ENCODE results near the gene NOC3L.
"Not testable (repeated sequence)": the region's sequence is repeated elsewhere in the genome, so short reads cannot be mapped to it uniquely, and the experiment has no call there.

The NOC3L gene, protein sequence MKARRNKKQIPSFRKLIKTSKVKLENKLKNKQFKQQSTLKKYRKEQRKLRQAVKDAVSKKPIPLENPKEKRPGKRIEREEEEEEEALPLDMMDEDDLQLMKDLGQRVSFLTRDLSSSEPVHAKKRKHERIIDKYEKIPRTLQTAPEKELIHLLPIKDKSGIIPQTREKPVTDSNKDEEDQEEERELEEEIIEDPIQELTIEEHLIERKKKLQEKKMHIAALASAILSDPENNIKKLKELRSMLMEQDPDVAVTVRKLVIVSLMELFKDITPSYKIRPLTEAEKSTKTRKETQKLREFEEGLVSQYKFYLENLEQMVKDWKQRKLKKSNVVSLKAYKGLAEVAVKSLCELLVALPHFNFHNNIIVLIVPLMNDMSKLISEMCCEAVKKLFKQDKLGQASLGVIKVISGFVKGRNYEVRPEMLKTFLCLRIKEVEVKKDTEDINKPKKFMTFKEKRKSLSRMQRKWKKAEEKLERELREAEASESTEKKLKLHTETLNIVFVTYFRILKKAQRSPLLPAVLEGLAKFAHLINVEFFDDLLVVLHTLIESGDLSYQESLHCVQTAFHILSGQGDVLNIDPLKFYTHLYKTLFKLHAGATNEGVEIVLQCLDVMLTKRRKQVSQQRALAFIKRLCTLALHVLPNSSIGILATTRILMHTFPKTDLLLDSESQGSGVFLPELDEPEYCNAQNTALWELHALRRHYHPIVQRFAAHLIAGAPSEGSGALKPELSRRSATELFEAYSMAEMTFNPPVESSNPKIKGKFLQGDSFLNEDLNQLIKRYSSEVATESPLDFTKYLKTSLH

DNA sequence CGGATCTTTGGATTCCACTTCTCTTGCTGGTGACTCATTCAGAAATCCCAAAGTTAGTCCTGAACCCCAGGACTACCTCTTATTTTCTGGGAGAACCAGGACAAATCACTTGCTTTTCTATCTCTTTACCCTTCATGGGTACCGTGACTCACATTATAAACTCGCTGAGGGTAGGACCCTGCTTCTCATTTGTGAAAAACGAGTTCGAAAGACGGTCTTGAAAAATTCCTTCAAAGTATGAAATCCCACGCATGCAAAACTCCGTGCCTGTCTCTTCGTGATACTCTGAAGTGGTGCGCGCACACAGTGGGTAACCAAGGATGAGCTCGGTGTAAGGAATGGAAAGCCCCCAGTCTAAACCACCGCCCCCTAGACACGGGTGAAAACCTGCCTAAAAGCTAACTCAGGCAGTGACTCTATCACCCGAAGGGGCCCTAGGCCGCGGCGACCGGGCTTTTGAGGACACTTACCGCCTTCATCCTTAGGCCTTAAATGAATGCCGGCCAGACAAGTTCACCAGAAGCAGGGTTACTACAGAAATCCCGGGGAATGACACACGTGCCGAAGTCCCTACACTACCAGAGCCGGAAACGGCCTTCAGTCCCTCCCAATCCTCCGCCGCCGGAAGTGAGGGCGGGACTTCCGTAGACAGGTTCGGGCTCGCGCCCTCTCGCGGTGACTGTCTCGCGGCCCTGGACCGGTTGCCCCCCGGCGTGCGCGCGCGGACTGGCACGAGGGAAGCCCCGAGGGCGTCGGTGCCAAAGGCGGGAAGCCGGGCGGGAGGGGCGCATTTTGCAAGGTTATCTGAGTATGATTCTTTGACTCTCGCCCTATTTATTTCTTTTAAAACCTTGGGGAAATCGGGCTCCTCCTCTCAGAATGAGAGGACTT is at the start of gene NOC3L:
NOC3L (minus strand) TSS at position 580 of the 891 bp plus-strand sequence; CDS start at position 479, 101 bp downstream.
- peak; percentile 93 for DNase-seq

DNA sequence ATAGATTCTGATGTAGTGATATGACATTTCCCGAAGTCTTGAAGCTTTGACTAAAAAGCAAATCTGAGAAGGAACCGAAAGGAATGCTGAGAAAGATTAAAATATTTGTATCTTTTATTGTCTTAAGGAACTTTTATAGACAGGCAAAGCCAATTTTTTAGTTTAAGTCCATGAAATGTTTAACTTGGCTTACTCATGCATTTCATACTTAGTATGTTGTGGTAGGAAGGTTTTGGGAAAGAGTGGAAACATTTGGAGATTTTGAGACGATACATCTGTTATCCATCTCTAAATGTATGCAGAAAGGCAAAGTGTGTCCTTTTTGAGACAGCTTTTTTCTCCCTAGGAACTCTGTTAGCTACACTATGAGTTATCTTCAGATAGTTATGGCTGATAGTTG is 49.7 kb upstream of the NOC3L start:
- no peak for DNase-seq

DNA sequence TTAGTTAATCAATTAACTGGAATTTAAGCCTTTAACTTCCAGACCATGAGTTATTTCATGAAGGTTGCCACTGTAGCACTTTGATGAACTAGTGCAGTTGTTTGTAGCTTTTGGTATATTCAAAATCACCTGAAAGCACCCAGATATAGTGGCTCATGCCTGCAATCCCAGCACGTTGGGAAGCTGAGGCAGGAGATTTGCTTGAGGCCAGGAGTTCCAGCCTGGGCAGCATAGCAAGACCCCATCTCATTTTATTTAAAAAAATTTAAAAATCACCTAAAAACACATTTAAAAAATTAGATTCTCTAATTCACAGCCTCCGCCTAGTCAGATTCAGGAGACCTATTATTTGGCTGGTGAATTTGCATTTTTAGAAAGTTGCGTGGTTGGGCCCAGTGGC is 48.6 kb upstream of the NOC3L start:
- DNase-seq, result no peak

DNA sequence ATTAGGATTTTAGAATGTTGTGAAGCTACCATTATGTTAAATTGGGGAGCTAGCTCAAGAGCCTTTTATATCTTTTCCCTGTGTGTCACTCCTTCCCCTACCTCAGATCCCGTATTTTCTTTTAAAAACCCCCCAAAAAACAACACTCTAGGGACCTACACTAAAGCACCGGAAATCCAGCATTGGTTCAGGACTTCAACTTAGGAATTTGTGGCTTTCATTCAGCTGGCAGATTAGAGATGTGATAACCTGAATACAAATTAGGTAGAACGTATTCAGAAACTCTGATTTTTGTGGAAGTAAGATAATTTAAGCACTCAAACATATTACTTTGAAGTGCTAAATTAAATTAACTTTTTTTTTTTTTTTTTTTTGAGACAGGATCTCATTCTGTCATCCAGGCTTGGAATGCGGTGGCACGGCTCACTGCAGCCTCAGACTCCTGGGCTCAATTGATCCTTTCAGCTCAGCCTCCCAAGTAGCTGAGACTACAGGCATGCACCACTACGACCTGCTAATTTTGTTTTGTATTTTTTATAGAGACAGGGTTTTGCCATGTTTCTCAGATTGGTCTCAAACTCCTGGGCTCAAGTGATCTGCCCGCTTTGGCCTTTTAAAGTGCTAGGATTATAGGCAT is 46.4 kb upstream of the NOC3L start:
- no peak for DNase-seq

DNA sequence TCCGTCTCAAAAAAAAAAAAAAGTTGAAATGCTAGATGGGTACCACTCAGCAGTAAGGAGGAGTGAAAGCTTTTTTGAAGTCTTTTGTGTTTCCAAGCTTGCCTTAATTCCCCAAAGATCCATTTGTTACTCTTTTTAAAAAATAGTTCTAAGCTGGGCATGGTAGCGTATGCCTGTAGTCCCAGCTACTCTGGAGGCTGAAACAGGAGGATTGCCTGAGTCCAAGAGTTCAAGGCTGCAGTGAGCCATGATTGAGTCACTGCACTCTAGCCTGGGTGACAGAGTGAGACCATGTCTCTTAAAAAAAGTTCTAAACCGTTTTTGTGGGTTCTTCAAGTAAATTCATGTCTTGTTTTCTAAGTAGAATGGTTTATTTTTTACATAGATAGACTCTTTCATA is 44.9 kb upstream of the NOC3L start:
- DNase-seq, result no peak

DNA sequence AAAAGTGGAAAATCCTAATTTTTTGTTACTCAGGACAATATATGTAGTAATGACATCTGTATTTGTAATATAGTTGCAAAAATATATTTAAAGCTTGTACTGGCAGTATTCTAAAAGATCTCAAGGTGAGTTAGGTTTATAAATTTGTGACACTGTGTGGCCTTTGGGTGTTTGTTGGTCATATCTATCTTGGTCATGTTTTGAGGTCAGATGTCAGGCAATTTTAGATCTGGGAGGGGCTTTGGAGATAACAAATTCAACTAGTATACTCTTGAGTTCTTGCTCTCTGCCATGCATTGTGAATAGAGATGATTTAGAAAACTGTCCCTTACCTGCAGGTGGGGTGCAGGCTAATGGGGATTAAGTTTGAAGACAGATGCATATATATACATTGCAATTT is 42.7 kb upstream of the NOC3L start:
- DNase-seq, result no peak

DNA sequence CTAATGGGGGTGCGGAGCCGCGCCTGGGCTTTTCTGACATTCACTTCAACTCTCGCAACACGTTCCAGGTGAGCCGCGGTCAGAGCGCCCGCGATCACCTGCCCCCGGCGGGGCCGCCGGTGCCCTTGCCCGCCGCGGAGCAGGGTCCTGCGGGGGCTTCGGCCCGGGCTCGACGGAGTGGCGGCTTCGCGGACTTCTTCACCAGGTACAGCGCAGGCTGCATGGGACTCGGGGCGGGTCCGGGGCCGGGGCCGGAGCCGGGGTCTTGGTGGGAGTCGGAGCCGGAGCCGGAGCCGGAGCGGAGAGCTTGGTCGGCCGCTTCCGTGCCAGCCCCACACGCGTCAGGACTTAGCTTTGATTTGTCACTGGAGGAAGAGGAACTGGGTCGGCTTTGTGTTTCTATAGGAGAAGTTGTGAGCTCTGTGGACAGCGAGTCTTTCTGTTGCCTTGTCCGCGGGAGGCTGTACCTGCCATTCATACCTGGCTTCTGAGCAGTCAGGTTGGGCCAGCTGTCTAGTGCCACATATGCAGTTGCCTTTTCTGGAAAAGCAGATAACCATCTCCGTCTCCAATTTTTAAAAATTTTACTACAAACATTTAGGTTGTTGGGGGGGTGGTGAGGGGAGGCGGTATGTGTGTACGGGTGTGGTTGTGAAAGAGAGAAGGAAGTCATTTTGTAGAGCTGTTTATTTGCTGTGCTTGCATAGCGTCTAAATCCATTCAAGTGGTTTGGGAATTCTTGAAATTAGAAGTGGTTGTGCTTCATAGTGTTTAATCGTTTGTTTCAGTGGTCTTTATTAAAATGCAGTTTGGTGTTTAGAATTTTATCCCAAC is 40.9 kb upstream of the NOC3L start:
- peak; percentile 27 to 64 for DNase-seq

DNA sequence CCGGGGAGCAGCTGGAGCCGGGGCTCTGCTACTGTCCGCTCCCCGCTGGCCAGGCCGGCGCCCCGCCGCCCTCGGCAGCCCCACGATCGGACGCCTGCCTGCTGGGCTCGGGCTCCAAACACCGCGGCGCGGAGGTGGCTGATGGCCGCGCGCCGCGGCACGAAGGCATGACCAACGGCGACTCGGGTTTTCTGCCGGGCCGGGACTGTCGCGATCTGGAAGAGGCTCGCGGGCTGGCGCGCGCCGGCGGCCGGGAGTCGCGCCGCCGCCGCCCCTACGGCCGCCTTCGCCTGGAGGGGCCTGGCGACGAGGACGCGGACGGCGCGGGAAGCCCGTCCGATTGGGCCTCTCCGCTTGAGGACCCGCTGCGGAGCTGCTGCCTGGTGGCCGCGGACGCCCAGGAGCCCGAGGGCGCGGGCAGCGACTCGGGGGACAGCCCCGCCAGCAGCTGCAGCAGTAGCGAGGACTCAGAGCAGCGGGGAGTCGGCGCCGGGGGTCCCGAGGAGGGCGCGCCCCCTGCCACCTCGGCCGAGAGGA is 40.2 kb upstream of the NOC3L start:
- no peak for DNase-seq

DNA sequence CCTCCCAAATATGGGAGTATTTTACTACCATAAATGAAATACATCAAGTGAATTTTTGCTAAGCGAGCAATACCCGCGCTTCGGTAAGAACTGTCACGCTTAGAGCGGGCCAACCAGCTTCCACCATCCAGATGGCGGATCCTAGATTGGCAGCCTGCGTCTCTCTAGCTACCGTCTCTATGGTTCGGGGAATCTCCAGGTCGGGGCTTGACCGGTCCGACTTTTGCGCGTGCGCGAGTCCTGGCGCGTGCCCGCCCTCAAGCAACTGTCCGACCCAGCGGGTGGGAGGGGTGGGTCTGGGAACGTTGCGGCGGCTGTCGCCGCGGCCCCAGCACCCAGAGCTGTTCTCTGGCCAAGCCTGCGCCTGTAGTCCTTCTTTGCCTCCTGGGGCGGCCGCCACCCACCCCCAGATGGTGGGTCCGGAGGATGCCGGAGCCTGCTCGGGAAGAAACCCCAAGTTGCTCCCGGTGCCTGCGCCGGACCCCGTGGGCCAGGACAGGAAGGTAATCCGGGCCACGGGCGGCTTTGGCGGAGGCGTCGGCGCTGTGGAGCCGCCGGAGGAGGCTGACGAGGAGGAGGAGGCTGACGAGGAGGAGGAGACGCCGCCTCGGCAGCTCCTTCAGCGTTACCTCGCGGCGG is 39.6 kb upstream of the NOC3L start, which contains the start of gene TBC1D12:
TBC1D12 (plus strand) TSS at position 338 of the 639 bp plus-strand sequence; CDS start at position 411, 73 bp downstream.
- DNase-seq, result peak; percentile 38 to 78

DNA sequence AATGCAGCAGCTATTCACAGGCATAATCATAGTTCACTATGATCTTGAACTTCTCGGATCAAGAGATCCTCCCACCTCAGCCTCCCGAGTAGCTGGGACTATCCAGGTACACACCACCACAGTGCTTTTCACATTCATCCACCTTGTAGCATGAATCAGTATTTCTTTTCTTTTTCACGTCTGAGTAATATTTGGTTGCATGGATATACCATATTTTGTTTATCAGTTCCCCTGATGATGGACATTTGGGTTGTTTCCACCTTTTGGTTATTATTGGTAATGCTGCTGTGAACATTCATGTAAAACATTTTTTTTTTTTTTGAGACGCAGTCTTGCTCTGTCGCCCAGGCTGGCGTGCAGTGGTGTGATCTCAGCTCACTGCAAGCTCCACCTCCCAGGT is 36.0 kb upstream of the NOC3L start:
- DNase-seq, result no peak

DNA sequence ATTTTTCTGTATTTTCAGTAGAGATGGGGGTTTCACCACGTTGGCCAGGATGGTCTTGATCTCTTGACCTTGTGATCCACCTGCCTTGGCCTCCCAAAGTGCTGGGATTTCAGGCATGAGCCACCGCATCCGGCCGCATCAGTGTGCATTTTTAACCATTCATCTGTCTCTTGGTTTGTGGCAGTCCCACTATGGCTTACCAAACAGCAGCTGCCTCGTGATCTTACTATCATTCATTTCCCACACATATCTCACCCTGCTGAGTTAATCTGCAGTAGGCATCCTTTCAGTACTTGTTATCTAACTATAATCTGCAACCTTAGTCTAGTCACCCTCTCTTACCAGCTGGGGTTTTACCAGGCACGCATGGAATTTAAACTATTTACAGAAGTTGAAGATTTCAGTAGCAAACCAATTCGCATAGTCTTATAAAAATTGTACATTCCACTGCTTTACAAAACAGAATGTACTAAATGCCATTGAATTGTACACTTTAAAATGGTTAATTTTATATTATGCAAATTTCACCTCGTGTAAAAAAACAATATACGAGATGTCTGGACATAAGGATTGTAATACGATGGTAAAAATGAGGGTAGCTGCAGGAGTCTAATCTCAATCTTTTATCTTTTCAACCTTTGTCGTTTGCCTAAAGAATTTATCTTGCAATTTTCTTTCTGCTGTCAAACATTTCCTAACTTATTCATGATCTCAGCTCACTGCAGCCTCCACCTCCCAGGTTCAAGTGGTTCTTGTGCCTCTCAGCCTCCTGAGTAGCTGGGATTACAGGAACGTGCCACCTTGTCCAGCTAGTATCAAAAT is 35.0 kb upstream of the NOC3L start:
- DNase-seq, result no peak

DNA sequence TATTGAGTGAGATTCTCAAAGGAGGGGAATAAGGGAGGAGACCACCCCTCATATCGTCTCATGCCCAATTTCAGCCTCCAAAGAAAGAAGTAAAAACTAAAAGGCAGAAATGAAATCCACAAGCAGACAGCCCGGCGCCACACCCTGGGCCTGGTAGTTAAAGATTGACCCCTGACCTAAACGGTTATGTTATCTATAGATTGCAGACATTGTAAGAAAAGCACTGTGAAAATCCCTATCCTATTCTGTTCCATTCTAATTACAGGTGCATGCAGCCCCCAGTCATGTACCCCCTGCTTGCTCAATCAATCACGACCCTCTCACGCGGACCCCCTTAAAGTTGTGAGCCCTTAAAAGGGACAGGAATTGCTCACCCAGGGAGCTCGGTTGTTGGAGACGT is 29.4 kb upstream of the NOC3L start:
- DNase-seq, result not testable (repeated sequence)

DNA sequence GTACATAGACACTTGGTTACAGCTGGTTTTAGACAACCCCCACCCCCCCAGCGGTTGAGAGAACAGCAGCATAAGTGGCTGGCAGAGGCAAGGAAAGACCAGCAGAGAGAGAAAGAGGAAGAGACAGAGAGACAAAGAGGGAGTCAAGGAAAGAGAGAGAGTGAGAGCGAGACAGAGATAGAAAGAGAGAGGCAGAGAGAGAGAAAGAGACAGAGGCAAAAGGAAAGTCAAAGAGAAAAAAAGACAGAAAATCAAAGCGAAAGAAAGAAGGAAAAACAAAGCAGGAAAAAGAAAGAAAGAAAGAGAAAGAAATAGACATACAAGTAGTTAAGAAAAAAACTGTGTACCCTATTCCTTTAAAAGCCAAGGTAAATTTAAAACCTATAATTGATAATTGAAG is 23.0 kb upstream of the NOC3L start:
- DNase-seq, result not testable (repeated sequence)

DNA sequence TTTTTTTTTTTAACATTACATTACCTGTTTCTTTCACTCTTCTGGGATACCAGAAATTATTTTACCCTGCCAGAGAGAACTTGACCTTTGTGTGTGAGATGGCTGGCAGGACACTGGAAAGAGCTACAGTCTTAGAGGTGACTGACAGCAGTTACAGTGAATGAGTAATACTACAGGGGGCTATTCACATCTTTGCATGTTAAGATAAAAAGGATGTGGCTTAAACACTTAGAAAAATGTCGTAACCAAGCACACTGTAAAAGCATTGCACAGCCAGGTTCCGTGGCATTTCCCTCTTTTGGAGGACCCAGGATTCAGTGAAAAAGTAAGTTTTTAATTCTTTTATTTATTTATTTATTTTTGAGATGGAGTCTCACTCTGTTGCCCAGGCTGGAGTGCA is 20.8 kb upstream of the NOC3L start:
- no peak for DNase-seq

DNA sequence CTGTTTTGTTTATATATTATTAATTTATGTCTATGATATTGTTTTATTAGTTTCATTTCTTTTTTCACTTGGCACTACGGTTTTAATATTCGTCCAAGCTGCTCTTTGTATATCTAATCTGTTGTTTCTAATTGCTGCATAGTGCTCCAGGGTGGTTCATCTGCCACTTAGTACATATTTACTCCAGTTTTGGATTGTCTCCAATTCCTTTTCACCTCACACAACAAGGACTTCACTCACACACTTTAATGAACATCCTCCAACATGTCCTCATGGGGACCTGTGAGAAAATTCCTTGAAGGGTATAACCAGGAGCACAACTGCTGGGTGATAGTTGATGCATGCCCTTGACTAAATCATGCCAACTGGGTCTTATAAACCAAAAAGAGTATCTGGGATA is 14.1 kb upstream of the NOC3L start:
- DNase-seq, result no peak

DNA sequence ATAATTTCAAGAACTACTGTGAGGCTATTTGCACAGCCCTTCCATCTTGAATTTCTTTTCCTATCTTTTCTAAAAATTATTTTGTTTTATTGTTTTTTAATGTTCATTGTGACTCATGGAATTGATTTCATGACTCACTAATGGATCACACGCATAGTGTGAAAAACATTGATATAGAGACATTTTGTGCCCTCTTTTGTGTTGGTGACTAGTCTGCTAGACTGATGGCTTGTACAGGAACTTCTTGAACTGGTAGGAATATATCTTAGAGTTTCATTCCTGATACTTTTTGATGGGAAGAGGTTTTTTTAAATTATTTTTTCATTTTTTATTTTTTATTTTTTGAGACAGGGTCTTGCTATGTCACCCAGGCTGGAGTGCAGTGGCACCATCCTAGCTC is 12.6 kb upstream of the NOC3L start:
- DNase-seq, result no peak

DNA sequence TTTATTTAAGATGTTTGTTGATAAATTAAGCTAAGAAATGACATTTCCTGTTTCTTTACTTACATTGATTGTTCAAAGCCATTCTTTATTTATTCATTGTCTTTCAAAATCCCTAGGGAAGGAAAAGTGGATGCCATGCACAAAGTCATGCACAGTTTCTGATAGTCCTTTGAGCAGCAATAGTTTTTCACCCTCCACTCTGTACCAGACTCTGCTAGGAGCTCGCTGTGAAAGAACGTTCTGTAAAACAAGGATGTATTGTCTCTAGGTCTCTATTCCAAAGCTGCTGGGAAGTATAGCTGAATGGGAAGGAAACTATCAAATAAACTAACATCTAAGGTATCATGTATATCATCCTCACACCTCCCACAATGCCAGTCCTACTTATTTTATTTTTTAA is 7.8 kb upstream of the NOC3L start:
- DNase-seq, result no peak

DNA sequence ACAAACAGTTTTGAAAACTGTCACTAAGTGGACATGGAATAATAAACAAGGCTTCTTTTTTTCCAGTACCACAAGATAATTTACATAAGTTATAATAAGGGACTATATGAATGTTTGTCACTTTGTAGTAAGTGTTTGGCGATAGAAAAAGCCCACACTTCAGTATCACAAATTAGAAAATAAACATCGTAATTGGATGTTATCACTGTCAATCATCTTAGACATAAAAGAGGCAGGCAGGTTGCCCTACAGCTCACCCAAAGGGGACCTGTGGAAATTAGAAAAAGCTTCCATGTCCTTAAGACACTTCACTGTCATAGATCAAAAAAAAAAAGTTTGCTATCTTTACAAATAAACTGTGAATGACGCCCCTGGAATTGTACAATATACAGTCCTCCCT is 3.6 kb upstream of the NOC3L start:
- DNase-seq, result no peak

DNA sequence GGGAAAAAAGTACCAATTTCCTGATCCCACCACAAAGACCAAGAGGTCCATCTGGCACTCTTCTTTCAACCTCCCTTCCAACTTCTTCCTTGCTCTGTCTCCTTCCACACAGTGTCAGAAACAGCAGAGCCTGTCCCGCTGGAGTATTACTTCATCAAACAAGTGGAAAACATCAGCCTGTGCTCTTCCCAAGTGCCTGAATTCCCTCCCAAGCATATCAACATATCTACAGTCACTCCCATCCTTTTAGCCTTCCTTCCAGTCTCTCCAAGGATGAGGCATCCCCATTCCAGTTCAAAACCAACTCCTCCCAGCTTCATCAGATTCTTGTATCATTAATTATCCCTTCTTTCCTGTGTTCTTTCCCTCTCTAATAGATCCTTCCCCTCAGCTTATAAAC is 1.7 kb upstream of the NOC3L start:
- DNase-seq, result no peak

DNA sequence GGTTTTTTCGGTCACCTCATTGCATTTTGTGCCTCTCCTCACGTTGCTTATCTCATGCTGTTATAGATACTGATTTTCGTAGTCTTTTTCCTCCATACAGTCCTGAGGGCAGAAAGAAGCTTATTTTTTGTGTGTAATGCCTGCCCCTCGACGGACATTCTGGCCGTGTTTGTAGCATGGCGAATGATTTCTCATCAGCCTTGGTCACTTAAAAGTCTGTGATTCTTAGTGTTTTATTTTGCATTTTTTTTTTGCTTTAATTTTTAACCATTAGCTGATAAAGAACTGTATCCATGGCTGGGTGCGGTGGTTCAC is 469 bp upstream of the NOC3L start:
- DNase-seq, result no peak

Measured in CD4-positive, alpha-beta T cell treated with Interleukin-1 beta for 1 hour (primary cell).